NAMALWA (cell line): ENCODE data around the gene EFEMP1.
A peak's percentile ranks its signal among the peaks of the same experiment; 100 is the strongest.
"Not testable (repeated sequence)": the region's sequence is repeated elsewhere in the genome, so short reads cannot be mapped to it uniquely, and the experiment has no call there.

Experiments
- DNase-seq: peaks from one replicate; pipeline ENCODE4 v3.0.0-alpha.2; 2015; ENCODE audit warnings: low spot score

The EFEMP1 gene

GRCh38 chr2:55864351-55865084 lies 59.1 kb downstream of the EFEMP1 start:
- no peak for DNase-seq

- DNase-seq: no peak
Observed at GRCh38 chr2:55862673-55863390, 60.8 kb downstream of the EFEMP1 start.

- peak; percentile 28 for DNase-seq
Observed at GRCh38 chr2:55862246-55862645, 61.3 kb downstream of the EFEMP1 start.

GRCh38 chr2:55861733-55862132 lies 61.8 kb downstream of the EFEMP1 start:
- peak; percentile 53 for DNase-seq

GRCh38 chr2:55860832-55861231 lies 62.8 kb downstream of the EFEMP1 start:
- peak; percentile 87 for DNase-seq

GRCh38 chr2:55859875-55860274 lies 63.7 kb downstream of the EFEMP1 start:
- peak; percentile 74 for DNase-seq

- no peak for DNase-seq
Observed at GRCh38 chr2:55857766-55858165, 65.8 kb downstream of the EFEMP1 start.

GRCh38 chr2:55856936-55857335 lies 66.6 kb downstream of the EFEMP1 start:
- no peak for DNase-seq

GRCh38 chr2:55848096-55848495 lies 75.5 kb downstream of the EFEMP1 start:
- no peak for DNase-seq

GRCh38 chr2:55846426-55846825 lies 77.2 kb downstream of the EFEMP1 start:
- DNase-seq: no peak

GRCh38 chr2:55844986-55845385 lies 78.6 kb downstream of the EFEMP1 start:
- no peak for DNase-seq

GRCh38 chr2:55843994-55844345 lies 79.6 kb downstream of the EFEMP1 start:
- no peak for DNase-seq

- DNase-seq: no peak
Observed at GRCh38 chr2:55843096-55843993, 80.2 kb downstream of the EFEMP1 start.

- no peak for DNase-seq
Observed at GRCh38 chr2:55842046-55842445, 81.5 kb downstream of the EFEMP1 start.

GRCh38 chr2:55840460-55840859 lies 83.1 kb downstream of the EFEMP1 start:
- DNase-seq: peak; percentile 25

GRCh38 chr2:55839182-55839819 lies 84.3 kb downstream of the EFEMP1 start:
- no peak for DNase-seq

- no peak for DNase-seq
Observed at GRCh38 chr2:55838653-55839052, 84.9 kb downstream of the EFEMP1 start.

- DNase-seq: not testable (repeated sequence)
Observed at GRCh38 chr2:55838117-55838516, 85.5 kb downstream of the EFEMP1 start.

GRCh38 chr2:55837073-55837472 lies 86.5 kb downstream of the EFEMP1 start:
- DNase-seq: no peak

GRCh38 chr2:55831671-55832410 lies 91.7 kb downstream of the EFEMP1 start:
- DNase-seq: peak; percentile 32

GRCh38 chr2:55827855-55828254 lies 95.7 kb downstream of the EFEMP1 start:
- no peak for DNase-seq
